T-helper 1 cell (primary cell): ENCODE measurements around the gene CDC42BPA.
"Not testable (repeated sequence)": the region's sequence is repeated elsewhere in the genome, so short reads cannot be mapped to it uniquely, and the experiment has no call there.

Experiments
- DNase-seq, 5 donors: peaks; one replicate each; pipeline ENCODE4 v3.0.0-alpha.2; 2012 to 2020

CDC42BPA gene

DNA sequence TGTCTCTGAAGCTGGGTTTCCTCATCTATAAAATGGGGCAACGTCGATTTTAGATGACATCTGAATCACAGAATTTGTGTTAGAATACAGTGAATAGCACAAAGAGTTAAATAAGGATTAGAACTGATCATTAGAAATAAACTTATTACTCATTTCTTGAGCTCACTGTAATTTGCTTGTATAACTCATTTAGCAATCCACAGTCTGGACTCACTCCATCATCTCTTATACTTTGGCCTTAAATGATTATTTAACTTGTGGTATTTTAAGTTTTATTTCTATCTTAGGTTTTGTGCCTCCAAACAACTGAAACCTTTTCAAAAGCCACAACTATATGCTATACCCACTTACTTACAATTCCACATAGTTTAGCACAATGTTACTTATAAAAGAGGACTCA, 128.0 kb downstream of the CDC42BPA start:
- no peak for DNase-seq

DNA sequence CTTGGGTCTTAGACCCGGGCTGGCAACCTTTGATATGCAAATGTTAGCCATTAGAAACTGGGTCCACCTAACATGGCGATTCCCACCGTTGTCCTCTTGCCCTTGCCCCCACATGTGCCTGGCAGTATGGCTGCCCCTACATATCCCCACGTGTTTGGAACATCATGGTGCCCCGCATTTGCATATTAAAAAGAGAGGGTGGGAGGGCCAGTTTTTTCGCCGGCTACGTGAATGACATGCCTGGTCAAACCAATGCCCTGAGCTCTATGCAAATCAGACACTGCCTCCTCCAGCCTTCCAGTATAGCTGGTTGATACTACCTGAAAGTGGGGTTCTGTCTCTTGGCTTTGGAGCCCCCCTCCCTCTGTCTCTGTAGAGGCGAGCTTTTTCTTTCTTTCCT, 133.0 kb downstream of the CDC42BPA start:
- DNase-seq: no peak

DNA sequence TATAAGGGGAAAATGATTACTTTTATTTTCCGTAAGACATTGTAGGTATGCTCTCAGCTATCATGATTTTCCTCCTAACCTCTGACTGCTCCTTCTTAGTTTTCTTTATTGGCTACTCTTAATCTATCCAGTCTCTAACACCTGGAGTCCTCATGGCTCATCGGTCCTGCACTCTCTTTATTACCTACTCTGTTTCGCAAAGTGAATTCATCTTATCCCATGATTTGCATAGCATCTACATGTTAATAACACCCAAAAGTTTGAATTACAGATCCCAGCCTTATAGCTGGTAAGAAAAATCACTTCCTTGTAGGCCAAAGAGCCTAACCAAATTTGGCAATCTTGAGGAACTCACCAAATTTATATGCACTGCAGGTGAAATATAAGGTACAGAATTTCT, 136.3 kb downstream of the CDC42BPA start:
- no peak for DNase-seq

DNA sequence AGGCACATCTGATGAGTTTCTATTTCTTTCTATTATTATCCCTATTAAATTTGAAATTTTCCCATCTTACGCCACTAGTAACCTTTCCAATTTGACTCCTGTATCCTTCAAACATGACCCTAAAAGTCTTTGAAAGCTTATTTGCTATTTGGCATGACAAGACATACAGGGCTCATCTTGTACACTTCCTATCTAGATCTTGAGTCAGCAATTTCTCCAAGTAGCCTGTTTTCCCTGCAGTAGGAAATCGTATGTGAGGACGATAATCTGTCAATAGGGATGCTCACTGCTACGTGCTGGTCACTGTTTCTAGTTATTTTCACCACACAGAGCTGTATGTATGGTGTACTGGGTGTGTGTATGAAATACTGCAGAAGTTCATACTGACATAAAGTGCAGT, 142.7 kb downstream of the CDC42BPA start:
- no peak for DNase-seq

DNA sequence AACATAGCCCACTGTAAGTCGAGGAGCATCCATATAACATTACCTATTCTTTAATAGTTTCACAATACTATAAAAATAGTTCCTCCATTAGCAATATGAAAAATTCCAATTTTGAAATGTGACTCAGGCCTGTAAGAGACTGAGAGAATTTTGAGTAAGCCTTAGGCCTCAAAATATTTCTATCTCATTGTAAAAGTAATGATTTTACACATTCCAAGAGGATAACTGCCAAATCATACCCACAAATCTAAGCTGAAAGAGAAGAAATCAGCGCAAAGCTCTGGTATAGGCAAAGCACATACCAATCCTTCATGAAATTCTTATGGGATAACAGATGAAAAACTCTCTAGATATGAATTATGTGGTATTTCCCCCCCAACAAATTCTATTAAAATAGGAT, 144.1 kb downstream of the CDC42BPA start:
- DNase-seq: no peak

DNA sequence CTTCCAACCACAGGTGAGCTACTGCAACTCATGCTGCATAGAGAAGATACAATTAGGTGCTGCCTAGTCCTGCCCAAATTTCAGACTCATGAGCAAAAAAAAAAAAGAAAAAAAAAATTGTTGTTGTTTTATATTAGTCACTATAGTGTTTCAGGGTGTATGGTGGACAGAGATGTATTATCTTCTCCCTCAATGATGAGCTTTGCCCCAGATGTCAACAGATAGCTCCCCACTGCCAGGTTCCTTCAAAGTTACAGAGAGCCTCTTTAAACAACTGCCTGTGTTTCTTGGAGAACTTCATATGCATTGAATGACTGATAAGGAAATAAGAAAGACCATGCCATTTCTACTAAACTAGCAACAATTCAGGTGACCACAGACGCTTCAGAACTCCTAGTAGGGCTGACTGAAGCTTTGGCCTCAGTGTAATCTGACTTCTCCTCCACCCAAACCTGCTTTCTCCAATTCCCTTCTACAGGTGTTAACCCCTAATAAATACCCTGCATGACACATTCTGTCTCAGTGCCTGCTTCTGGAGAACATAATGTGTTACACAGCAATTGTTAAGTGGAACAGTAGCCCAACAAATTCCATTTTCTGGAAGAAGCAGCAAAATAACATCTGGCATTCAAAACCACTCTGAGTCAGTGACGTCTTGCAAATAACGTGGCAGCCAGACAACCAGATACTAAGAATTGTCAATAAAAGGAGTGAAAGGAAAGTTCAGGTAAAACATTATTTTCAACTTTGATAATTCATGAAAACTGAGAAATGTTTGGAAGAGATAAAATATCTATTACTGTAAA, 147.7 kb downstream of the CDC42BPA start:
- no peak for DNase-seq

DNA sequence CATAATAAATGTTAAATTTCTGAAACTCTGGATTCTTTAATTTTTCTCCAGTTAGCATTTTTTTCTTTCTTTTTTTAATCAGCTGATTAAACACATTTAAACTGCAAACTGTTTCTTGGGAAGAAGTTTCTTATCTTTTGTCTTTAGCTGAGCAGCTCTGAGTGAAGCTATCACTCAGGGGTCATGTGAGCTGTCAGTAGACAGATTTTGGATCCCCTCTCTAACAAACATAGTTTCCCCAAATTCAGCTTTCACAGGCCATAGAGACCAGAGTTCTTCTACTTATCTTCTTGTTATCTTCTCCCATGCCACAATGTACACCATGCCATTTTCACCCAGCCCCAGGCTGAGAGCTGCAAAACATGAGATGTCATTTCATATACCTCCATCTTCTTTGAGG, 148.9 kb downstream of the CDC42BPA start:
- DNase-seq: no peak

DNA sequence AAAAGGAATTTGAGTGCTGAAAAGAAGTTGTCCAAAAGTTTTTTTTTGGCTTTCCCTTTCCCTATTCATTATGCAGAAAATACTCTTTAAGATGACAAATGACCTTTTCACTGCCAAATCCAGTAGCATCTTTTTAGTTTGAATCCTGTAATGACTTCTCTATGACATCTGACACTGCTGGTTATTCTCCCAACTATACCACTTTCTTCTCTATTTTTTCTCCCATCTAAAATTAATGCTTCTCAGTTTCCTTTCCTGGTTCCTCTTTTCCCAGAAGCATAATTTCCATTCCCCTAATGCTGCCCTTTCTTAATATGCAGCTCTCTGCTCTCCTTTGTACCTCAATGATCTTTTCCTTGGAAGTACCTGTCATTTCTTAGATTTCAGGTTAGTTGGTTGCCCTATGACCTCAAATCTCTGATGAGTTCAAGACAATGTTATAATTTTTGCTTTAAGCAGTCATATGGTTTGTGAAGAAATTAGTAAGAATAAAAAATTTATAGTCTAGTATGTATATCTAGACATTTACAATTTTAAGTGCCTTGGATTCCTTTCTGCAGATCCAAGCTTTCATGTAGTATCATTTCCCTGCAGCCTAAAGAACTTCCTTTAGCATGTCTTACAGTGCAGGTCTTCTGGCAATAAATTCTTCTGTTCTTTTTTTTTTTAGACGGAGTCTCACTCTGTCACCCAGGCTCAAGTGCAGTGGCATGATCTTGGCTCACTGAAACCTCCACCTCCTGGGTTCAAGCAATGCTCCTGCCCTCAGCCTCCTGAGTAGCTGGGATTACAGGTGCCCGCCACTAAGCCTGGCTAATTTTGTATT, 150.8 kb downstream of the CDC42BPA start:
- DNase-seq: no peak

DNA sequence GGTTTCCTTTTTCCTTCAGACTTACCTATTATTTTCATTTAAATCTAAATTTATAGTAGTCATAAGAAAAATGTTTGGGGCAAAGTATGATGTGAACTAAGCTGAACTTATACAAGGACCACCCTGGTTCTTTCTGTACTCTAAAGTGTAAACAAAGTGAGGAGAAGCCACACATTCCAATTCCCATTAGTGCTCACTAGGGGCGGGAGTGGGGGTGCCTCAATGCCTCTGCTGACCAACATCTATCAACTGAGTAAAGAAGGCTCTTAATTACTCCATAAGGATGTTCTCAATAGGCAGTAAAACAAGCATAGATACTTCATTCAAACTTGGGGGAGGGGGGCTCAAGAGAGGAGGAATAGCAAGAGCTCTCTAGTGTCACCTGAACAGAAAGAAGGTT, 151.7 kb downstream of the CDC42BPA start:
- DNase-seq: no peak

DNA sequence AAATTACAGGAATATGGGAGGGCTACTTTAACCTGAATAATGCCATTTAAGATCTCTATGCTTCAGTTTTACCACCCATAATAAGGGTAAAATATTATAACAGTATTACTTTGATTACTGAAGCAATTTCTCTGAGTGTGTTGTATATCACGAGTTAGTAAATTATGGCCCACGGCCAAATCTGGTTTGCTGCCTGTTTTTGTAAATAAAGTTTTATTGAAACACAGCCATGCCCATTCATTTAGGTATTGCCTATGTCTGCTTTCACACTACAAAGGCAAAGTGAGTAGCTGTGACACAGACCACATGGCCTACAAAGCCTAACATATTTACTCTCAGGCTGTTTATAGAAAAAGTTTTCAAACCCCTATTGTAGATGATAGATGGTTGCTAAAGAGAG, 156.8 kb downstream of the CDC42BPA start:
- no peak for DNase-seq

DNA sequence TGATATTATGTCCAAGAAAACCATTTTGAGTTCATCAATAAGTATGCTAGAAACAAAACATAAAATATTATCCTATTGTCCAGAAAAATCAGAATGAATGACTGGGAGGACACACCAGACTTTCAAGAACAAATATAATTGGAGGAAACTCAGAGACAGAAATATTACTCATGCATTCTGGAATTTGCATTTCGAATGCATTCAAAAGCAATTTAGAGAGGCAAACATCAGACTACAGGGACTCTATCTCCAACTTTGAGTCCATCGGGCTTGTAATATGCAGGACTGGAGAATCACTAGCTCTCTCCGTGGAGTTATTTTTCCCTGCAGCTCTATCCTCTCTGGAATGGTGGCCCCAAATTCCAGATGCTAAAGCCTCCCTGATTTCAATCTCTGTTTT, 161.8 kb downstream of the CDC42BPA start:
- DNase-seq: no peak

DNA sequence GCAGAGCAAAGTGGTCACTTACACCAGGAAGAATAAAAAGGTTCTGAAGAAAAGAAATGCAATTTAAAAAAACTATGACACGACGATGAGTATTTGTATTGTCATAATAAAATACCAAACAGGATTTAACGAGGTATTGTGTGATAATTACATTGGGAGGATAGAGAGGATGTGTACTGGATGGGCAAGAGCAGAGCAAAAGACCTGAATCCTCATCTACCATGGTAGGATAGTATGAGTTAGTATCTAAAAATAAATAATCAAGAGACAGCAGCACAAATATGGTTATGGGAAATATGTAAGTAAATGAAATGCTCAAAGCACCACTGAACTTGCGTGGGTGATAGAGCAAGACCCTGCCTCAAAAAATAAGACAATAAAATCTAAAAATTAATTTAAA, 162.6 kb downstream of the CDC42BPA start:
- no peak for DNase-seq

DNA sequence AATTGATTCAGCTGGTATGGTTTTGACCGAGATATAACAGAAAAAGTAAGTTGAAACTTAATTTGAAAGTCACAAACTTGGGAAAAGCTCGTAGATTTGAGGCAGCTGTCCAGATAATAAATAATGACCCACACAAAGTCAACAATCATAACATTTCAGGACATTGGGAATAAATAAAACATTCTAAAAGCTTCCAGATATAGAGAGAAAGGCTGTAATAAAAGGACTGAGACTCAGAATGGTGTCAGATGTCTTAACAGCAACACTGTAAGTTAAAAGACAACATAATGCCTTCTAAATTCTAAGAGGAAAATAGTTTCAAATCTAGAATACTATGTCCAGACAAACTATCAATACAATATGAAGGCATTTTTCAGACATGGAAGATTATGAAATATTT, 163.3 kb downstream of the CDC42BPA start:
- DNase-seq: no peak

DNA sequence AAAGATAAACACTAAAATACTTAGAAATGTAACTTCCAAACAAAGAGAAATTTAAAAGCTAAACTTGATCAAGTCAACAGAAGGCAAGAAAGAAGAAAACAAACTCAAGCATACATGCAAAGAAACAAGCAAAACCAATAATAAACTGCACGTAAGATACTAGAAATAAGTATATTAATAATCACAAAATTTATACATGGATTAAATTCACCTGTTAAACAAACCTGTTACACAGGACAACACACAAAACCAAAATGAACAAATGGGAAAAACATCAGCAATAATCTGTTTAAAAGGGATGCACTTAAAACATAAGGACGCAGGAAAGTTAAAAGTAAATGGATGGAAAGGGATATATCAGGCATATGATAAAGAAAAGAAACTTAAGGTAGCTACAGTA, 165.8 kb downstream of the CDC42BPA start:
- no peak for DNase-seq

DNA sequence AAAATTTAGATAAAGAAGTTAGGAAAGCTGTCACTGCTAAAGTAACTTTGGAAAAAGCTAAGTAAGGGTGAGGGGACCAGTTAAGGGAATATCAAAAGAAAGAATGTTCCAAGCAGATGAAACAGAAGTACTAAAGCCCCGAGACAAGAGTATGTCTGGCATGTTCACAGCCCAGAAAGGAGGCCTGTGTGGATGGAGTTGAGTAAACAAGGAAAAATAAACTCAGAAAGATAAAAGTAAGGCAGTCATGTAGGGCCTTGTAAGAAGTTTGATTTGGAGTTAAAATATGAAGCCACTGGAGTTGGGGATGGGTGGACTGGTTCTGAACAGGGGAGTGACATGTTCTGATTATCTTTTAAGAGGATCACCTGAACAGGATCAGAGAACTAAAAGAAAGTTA, 177.9 kb downstream of the CDC42BPA start:
- DNase-seq: no peak

DNA sequence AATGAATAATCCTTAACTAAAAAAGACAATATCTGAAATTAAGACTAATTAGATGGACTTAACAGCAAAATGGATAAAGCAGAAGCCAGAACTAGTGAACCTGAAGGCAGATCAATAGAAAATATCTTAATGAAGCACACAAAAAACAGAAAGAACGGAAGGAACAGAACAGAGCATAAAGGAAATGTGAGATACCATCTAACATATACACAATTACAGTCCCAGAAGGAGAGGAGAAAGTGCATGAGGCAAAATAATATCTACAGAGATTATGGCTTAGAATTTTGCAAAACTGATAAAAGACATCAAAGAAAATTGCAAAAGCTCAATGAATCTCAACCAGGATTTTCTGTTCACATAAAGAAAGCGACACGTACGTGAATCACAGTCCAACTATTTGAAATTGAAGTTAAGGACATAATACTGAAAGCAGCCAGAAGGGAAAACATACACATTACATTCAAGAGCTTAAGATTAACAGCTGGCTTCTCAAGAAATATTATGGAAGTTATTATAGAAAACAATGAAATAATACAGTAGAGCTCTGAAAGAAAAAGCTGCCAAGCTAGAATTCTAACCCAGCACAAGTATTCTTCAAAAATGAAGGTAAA, 182.0 kb downstream of the CDC42BPA start:
- DNase-seq: no peak

DNA sequence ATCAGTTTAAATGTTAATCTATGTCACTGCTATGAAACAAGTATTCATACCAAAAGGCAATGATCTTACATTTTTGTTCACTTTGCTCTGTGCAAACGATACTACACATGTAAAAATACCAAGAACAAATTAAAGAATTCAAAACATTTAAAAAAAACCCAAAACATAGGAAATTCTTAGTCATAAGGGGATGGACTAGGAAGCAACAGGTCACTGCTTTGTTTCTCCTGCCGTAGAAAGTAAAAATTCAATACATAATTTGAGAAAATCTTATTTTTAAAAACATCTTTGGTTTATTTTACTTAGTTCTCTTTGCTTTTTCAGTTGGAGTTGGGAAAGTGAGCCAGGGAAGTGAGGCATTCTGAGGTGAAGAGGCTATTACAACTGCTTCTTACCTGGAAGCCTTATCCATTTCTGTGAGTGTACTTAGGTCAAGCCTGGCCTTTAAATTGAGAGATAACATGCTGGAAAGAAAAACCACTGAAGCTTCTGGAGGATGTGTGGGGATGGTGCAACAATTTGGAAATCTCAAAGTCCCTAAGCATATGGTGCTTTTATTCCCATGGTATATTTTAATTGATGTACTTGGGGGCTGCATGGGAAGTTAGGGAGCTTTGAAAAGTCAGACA, 183.5 kb downstream of the CDC42BPA start:
- no peak for DNase-seq

DNA sequence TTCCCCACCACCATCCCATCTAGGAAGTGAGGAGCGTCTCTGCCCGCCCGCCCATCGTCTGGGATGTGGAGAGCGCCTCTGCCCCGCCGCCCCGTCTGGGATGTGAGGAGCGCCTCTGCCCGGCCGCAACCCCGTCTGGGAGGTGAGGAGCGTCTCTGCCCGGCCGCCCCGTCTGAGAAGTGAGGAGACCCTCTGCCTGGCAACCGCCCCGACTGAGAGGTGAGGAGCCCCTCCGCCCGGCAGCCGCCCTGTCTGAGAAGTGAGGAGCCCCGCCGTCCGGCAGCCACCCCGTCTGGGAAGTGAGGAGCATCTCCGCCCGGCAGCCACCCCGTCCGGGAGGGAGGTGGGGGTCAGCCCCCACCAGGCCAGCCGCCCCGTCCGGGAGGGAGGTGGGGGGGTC, 185.6 kb downstream of the CDC42BPA start:
- not testable (repeated sequence) for DNase-seq

DNA sequence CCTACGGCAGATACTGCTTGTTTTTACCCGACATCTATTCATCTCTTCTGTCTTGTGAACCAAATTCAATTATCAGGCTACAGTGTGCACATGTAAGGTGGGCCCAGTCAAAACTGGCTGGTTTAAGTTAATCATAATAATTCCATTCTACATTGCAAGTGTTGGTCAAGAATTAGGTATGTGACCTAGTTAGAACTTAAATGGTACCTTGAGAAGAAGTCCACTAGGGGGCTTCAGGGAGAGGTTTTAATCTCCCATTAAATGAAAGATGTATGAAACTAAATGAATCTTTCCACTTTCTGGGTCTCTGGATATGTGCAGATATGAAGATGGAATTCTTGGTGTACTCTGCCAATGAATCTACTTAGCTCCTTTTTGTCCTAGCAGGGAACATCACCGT, 187.1 kb downstream of the CDC42BPA start:
- DNase-seq: no peak

DNA sequence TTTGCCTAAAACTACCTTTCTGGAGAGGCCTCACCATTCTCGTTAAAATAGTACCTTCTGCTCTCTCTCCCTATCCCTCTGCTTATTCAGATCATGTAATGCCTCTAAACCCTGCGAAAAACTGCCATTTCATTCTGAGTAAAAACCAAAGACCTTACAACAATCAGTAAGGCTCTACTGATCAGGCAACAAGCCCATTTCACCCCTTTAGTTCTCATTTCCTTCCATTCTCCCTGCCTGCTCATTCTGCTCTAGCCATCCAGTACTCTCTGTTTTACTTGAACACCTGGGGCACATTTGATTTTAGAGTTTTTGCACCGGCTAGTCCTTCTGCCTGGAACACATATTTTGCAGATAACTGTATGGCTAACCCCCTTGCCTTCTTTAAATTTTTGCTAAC, 190.4 kb downstream of the CDC42BPA start:
- DNase-seq: no peak

DNA sequence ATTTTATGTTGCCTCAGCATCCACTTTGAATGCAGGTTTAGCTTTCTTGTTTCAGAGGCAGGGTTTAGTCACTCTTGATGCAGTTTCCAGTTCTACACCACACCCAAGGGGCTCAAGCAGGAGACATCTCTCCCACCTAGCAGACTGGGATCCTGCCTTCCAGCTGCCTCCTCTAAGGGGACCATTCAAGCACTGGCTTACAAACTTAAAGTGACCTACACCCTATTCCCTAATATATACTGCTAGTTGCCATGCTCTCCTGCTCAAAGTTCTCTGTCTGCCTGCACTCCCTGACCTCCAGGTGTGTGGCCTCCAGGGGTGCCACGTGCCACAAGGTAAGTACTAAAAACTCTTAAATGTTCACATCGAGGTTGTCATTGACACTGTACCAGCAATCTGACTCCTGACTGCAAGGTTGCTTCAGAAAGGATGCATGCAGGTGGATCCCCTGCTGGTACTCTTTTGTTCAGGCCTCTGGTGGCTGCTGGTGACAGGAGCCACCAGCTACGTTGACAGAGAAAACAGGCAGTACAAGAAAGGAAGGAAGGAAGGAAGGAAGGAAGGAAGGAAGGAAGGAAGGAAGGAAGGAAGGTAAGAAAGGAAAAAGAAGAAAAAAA, 192.3 kb downstream of the CDC42BPA start:
- no peak for DNase-seq

DNA sequence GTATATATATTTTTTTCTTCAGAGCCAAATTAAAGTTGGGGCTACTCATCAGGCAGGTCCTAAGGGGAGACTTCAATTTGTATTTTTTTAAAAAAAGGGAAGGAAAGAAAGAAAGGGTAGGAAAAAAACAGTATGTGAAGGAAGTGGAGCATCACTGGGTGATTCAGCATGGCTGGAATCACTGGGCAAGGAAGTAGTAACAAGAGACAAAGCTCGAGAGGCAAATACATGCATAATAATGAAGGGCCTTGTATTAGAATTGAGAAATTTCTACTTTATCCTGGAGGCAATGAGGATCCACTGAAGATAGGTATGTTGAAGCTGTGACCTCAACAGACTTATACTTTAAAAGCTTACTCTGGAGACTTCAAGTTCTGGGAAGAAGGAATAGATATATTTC, 193.8 kb downstream of the CDC42BPA start:
- DNase-seq: no peak

DNA sequence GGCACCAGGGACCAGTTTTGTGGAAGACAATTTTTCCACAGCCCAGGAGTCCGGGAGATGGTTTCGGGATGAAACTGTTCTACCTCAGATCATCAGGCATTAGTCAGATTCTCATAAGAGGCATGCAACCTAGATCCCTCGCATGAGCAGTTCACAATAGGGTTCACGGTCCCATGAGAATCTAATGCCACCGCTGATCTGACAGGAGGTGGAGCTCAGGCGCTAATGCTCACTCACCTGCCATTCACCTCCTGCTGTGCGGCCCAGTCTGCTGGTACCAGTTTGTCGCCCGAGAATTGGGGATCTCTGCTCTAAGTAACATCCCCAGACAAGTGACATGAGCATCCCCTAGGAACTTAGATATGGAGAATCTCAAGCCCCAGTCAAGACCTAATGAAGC, 197.5 kb downstream of the CDC42BPA start:
- no peak for DNase-seq
